ENCODE results near the gene S100A14. TPM values are rescaled to one million over a fixed set of nuclear protein-coding genes. Genes with fewer than 3 reads are reported as not detected.
"Not testable (repeated sequence)": the region's sequence is repeated elsewhere in the genome, so short reads cannot be mapped to it uniquely, and the experiment has no call there.

The S100A14 gene
- polyA plus RNA-seq, 1 experiment, result not detected

DNA sequence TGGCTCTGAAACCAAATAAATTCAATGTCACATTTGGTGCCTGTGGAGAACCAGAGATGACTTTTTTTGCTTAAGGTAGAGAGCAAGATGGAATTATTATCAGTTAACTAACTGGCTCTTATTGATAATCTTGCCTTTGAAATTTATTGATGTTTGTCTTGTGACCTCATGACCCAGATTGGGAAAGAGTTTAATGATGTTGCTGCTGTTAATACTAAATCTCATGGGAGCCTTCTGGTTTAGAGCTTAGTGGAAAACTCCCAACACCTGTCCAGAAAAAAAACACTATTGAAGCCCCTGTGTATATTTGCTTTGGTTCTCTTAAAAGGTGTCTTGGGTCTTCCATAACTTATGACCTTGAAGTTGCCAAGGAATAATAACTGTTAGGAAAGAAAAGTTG lies 27.7 kb upstream of the S100A14 start:
- Histone ChIP-seq H3K36me3 (ENCODE audit: control insufficient read depth, insufficient read depth, low read length) (peaks cover 25% of the 10 kb centered on the region), H3K27me3 (ENCODE audit: control insufficient read depth, insufficient read depth, low read length) (no peaks in the 10 kb centered on the region), H3K4me3 (ENCODE audit: low read depth, low read length) (no peak overlapping the region)
- CTCF ChIA-PET, result interaction anchor here (0.7 to 1.6 kb wide), 4 partner anchors 9 to 71 kb away, joined by 3 to 5 read pairs (median 3); partner anchors contain the start of genes CHTOP, S100A1 and S100A13
- POLR2A ChIA-PET, result no interaction called here
- TF ChIP-seq, protein P1, sequence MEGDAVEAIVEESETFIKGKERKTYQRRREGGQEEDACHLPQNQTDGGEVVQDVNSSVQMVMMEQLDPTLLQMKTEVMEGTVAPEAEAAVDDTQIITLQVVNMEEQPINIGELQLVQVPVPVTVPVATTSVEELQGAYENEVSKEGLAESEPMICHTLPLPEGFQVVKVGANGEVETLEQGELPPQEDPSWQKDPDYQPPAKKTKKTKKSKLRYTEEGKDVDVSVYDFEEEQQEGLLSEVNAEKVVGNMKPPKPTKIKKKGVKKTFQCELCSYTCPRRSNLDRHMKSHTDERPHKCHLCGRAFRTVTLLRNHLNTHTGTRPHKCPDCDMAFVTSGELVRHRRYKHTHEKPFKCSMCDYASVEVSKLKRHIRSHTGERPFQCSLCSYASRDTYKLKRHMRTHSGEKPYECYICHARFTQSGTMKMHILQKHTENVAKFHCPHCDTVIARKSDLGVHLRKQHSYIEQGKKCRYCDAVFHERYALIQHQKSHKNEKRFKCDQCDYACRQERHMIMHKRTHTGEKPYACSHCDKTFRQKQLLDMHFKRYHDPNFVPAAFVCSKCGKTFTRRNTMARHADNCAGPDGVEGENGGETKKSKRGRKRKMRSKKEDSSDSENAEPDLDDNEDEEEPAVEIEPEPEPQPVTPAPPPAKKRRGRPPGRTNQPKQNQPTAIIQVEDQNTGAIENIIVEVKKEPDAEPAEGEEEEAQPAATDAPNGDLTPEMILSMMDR (IDR thresholded peaks at IDR 0.05; ENCODE audit: insufficient read depth, low read depth, low read length), result no peak
- DNase-seq (ENCODE audit: low read depth), result no peak

DNA sequence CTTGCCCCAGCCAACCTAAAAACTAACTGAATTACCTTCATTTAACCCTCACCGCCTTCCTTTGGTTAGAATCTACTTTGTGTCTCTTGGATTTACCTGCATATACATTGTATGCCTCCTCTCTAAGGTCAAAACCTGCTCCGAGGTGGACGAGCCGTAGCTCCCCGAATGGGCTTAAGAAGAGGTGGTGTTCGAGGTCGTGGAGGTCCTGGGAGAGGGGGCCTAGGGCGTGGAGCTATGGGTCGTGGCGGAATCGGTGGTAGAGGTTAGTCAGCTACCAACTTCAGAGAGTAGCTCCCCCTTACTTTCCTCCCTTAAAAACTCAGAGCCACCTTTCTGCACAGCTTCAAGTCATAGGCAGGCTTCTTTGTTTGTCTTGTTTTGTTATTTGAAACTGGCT lies 27.0 kb upstream of the S100A14 start:
- TF ChIP-seq, protein P1 (IDR thresholded peaks at IDR 0.05; ENCODE audit: insufficient read depth, low read depth, low read length), result no peak
- Histone ChIP-seq H3K4me3 (ENCODE audit: low read depth, low read length) (no peak overlapping the region), H3K27me3 (ENCODE audit: control insufficient read depth, insufficient read depth, low read length) (no peaks in the 10 kb centered on the region), H3K36me3 (ENCODE audit: control insufficient read depth, insufficient read depth, low read length) (peaks cover 27% of the 10 kb centered on the region)
- DNase-seq (ENCODE audit: low read depth), result no peak
- ChIA-PET CTCF (interaction anchor here (1.1 to 1.6 kb wide), 4 partner anchors 9 to 73 kb away, joined by 3 to 5 read pairs (median 4); partner anchors contain the start of genes CHTOP and S100A13), POLR2A (no interaction called here)

DNA sequence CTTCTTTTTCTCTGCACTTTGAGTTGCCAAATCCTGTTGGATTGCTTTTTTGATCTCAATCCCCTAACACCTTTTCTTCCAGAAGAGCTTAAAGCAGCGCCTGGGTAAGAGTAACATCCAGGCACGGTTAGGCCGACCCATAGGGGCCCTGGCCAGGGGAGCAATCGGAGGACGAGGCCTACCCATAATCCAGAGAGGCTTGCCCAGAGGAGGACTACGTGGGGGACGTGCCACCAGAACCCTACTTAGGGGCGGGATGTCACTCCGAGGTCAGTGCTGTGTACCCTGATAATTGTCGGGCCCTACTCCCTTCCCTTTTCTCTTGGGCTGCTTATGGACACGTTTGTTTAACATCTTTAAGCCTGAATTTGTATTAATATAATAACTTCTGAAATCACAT lies 26.0 kb upstream of the S100A14 start:
- CTCF ChIA-PET, result interaction anchor here (1.1 to 1.4 kb wide), 2 partner anchors 72 to 132 kb away, joined by 3 to 4 read pairs; no protein-coding TSS in a partner anchor
- TF ChIP-seq, protein P1 (IDR thresholded peaks at IDR 0.05; ENCODE audit: insufficient read depth, low read depth, low read length), result no peak
- POLR2A ChIA-PET, result no interaction called here
- Histone ChIP-seq H3K4me3 (ENCODE audit: low read depth, low read length) (no peak overlapping the region), H3K36me3 (ENCODE audit: control insufficient read depth, insufficient read depth, low read length) (peaks cover 30% of the 10 kb centered on the region), H3K27me3 (ENCODE audit: control insufficient read depth, insufficient read depth, low read length) (no peaks in the 10 kb centered on the region)
- DNase-seq (ENCODE audit: low read depth), result no peak

DNA sequence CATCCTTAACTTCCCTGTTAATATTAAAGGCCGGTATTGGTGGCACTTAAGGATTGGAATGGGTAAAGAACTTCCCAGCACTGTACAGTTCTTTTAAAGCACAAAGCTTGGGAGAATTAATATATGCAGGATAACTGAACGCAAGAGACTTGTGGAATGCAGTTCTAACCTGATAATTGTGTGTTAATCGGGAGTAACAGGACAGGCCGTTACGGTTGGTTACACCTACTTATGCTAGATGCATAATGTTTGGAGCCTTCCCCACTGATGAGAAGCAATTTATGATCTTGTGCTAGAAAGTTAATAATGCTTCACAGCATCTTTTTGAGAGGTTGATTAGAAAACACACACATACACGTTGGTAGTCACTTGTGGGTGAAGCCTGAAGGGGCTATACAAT lies 24.7 kb upstream of the S100A14 start:
- Histone ChIP-seq H3K4me3 (ENCODE audit: low read depth, low read length) (no peak overlapping the region), H3K27me3 (ENCODE audit: control insufficient read depth, insufficient read depth, low read length) (no peaks in the 10 kb centered on the region), H3K36me3 (ENCODE audit: control insufficient read depth, insufficient read depth, low read length) (peaks cover 31% of the 10 kb centered on the region)
- TF ChIP-seq, protein P1 (IDR thresholded peaks at IDR 0.05; ENCODE audit: insufficient read depth, low read depth, low read length), result no peak
- ChIA-PET POLR2A (no interaction called here), CTCF (interaction anchor here (0.7 to 2.7 kb wide), 4 partner anchors 12 to 1508 kb away, joined by 3 to 10 read pairs (median 3); no protein-coding TSS in a partner anchor)
- DNase-seq (ENCODE audit: low read depth), result no peak

DNA sequence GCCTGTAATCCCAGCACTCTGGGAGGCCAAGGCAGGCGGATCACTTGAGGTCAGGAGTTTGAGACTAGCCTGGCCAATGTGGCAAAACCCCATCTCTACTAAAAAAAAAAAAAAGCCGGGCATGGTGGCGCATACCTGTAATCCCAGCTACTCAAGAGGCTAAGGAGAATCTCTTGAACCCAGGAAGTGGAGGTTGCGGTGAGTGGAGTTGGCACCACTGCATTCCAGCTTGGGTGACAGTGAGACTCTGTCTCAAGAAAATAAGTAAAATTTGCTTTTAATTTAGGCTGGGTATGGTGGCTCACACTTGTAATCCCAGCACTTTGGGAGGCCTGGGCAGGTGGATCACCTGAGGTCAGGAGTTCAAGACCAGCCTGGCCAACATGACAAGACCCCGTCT lies 24.1 kb upstream of the S100A14 start:
- DNase-seq (ENCODE audit: low read depth); H3K27me3 ChIP-seq (ENCODE audit: control insufficient read depth, insufficient read depth, low read length); H3K4me3 ChIP-seq (ENCODE audit: low read depth, low read length): not testable (repeated sequence)
- POLR2A ChIA-PET, result interaction anchor here (0.5 to 0.7 kb wide), 2 partner anchors 14 to 20 kb away, joined by 3 read pairs; no protein-coding TSS in a partner anchor
- H3K36me3 ChIP-seq (ENCODE audit: control insufficient read depth, insufficient read depth, low read length), result peaks cover 29% of the 10 kb centered on the region
- CTCF ChIA-PET, result interaction anchor here (0.7 to 2.7 kb wide), 9 partner anchors 11 to 1508 kb away, joined by 3 to 10 read pairs (median 3); partner anchors contain the start of gene S100A13

DNA sequence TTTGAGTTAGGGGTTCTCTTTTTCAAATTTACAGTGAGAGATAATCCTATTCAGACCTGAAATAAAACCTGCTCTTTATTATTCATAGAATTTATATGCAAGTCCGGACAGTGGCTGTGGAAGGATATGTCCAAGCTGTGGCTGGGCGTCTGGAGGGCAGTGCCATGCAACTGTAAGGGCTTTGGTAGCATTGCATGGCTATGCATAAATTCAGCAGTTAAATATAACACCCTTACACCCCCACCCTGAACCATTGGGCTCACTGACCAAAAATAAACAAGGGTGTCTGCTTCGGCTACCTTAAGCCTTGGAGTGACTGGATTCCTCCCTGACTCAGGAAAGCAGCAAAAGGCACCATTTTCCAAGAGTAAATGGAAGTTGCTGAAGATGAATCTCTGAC lies 23.2 kb upstream of the S100A14 start:
- CTCF ChIA-PET, result interaction anchor here (1.1 to 2.7 kb wide), 7 partner anchors 12 to 129 kb away, joined by 3 to 10 read pairs (median 3); partner anchors contain the start of gene S100A13
- H3K4me3 ChIP-seq (ENCODE audit: low read depth, low read length), result no peak overlapping the region
- POLR2A ChIA-PET, result no interaction called here
- TF ChIP-seq, protein P1 (IDR thresholded peaks at IDR 0.05; ENCODE audit: insufficient read depth, low read depth, low read length), result no peak
- DNase-seq (ENCODE audit: low read depth), result no peak
- H3K36me3 ChIP-seq (ENCODE audit: control insufficient read depth, insufficient read depth, low read length), result peaks cover 26% of the 10 kb centered on the region
- H3K27me3 ChIP-seq (ENCODE audit: control insufficient read depth, insufficient read depth, low read length), result no peaks in the 10 kb centered on the region

Data from BJ (cell line).